Stimulated activated CD4-positive, alpha-beta T cell treated with anti-CD3 and anti-CD28 coated beads, Interleukin-15, amount 100 ng/mL, for 48 hours (primary cell): ENCODE data around the gene KIAA0825.

Source experiments
- DNase-seq, 2 donors: peaks; one replicate each; pipeline ENCODE4 v3.0.0-alpha.2; 2020; ENCODE audit warnings: low read depth in 2 of 2

The KIAA0825 gene

DNA sequence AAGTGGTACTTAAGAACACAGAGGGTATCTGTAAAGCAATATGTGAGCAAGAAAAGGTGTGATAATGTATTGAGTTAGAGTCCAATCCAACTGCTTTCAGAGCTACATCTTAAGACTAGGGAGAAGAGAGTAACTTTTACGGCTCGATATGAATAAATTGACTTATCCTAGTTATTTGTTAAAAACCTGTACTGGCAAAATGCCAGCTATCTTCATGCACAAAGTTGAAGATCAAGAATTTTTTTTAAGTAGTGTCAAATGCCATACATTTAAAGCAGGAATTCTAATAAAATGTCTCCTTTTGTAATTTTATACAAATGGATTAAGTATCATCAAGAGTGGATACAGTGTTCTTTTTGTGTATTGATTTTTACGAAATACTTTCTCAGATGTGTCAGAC, 305.2 kb downstream of the KIAA0825 start:
- DNase-seq: no peak

DNA sequence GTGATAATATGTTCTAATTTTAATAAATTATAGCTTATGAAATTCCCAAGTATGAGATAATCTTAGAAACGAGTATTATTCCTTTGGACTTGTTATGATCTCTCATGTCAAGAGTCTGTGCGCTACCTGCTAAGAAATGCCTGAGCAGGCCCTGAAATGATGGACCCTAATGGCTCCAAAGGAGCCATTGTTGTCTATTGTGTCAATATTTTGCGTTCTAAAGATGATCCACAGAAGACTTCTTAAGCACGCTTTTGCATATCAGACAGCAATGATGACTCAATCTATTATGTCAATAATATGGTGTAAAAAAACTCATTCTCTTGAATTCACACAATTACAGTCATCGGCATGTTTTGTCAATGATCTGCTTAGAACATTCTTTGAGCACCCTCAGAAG, 306.1 kb downstream of the KIAA0825 start:
- no peak for DNase-seq

DNA sequence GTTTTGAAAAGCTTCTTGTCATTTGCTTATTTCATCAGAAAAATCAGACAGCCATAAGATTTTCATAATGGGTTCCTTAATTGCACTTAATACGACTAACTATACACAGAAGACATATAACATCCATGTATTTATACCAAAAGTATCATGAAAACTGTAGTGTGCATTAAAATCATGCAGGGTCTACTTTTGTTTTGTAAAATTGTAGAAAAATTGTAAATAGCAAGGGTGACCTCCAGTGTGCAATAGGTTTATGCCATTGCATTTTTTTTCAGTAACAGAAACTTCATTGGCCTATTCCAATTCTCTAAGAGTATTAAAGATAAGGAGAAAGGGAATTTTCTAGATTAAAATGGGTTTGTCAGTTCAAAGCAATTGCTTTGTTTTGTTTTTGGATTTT, 307.6 kb downstream of the KIAA0825 start:
- no peak for DNase-seq

DNA sequence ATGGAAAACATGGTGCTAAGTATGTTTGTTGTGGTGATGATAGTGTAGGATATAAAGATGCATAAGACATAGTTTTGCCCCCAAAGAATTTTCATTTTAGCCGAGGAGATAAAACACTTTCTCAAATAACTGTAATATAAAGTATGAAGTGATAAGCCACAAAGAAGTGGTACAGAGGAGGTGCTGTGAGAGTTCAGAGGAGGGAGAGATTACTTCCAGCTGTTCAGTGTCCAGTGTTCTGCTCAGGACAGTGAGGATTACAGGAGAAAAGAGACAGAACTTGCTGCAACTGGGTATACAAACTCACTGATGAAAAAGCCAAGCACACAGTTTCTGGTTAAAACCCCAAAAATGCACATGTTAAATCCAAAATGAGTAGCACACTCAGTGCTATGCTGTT, 309.3 kb downstream of the KIAA0825 start:
- no peak for DNase-seq

DNA sequence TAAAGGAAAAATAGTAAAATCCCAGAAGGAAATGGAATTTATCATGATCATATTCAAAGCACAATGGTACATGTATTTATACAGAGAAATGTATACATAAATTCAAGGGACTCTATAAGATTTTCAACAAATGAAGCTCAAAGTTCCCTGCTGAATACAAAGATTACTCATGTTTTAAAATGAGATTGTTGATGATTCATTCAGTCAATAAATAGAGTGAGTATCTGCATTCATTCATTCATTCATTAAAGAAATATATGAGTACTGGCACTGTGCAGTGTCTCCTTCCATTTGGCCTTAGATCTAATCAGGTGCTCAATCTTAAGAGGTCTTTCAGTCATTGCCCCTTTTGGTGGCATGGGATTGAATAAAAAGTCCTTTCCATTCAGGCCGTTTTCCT, 310.0 kb downstream of the KIAA0825 start:
- no peak for DNase-seq

DNA sequence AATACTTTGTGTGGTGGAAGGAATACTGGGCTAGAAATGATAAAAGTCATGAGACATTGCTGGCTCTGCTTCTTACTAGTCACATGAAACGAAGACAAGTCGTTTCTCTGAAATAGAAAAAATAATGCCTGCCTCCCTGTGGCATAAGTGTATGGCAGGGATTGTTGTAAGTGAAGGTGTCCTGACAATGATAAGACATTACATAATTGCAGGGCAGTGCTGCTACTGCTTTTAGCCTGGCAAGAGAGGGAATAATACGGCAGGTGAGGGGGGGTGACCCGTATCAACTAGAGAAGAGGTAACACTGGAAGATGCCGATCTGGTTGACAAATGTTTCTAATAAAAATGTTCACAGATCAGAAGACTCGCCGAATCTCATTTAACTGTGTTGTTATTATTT, 314.3 kb downstream of the KIAA0825 start:
- no peak for DNase-seq

DNA sequence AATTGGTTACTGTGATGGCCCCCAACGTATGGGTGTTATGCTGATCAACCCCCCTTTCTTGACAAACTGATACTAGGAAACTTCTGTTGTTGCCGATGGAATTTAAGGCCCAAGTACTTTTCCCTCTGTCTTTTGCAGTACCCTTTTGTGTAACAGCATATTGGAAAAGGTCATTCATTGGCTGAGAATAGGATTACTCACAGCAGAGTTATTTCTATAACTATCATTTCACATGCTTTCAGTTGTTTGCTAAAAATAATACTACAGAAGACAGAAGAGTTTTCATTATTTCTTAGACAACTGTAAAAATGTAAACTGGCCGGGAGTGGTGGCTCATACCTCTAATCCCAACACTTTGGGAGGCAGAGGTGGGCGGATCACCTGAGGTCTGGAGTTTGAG, 329.5 kb downstream of the KIAA0825 start:
- DNase-seq: no peak

DNA sequence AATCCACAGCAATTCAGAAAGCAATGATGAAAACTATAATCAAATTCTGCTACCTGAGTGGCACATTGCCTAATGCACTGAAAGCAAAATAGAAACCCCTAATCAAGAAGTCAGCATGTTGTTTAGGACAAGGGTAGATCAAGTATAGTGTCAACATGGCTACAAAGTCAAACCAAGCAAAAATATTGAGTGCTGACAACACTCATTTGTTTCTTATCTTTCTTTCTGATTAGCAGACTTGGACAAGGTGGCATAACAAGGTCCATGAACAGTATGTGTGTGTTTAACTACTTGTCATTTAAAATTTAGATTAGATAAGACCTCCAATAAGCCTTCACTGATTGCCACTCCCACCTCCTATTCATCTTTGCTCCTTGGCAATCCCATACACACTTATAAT, 332.4 kb downstream of the KIAA0825 start:
- DNase-seq: no peak

- DNase-seq: no peak
These were observed 335.3 kb downstream of the KIAA0825 start for GRCh38 chr5:94283093-94283492.

DNA sequence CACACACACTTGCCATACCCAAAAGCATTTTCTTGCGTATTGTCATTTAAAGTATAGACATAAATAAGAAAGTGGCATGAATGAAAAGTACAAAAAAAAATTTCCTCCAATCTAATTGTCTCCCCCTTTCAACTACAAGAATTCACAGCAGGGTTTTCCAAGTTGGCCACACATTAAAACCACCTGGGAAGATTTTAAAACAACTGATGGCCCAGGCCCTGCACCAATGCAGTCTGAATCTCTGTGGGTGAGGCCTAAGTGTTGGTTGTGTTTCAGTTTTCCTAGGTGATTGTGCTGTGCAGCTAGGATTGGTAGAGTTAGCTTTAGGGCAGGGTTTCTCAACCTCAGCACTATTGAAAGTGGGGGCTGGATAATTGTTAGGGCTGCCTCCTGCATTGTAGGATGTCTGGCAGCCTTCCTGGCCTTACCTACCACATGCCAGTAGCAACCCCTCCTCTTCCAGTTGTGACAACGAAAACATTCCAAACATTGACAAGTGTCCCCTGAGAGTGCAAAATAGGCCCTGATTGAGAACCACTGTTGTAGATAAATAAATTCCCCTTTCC, 337.1 kb downstream of the KIAA0825 start:
- DNase-seq: no peak

- no peak for DNase-seq
These were observed 341.7 kb downstream of the KIAA0825 start for GRCh38 chr5:94276751-94277150.

- DNase-seq: no peak
These were observed 342.4 kb downstream of the KIAA0825 start for GRCh38 chr5:94276048-94276447.

GRCh38 chr5:94274707-94275106, 343.7 kb downstream of the KIAA0825 start:
- no peak for DNase-seq

GRCh38 chr5:94268226-94268625, 350.2 kb downstream of the KIAA0825 start:
- no peak for DNase-seq

GRCh38 chr5:94267350-94267899, 351.0 kb downstream of the KIAA0825 start:
- DNase-seq: no peak

GRCh38 chr5:94266170-94266569, 352.2 kb downstream of the KIAA0825 start:
- DNase-seq: no peak

DNA sequence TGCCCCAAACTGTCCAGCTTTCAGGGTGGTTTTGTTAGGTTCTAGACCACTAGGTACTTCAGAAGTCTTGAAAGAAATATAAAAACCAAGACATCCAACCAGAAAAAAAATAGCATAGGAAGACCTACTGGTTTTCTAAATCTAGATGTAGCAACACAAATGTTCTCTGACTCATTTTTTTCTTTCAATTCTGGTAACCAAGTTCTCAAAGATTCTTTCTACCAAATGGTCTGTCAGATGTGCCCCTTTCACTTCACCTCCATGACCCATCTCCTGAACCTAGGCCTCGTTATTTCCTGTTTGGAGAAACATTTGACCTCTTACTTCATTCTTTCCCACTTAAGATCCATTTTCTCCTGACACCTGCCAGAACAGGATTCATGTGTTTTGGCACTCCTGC, 355.3 kb downstream of the KIAA0825 start:
- DNase-seq: no peak

- DNase-seq: no peak
These were observed 358.3 kb downstream of the KIAA0825 start for GRCh38 chr5:94260096-94260495.

- DNase-seq: no peak
These were observed 364.2 kb downstream of the KIAA0825 start for GRCh38 chr5:94254214-94254613.

DNA sequence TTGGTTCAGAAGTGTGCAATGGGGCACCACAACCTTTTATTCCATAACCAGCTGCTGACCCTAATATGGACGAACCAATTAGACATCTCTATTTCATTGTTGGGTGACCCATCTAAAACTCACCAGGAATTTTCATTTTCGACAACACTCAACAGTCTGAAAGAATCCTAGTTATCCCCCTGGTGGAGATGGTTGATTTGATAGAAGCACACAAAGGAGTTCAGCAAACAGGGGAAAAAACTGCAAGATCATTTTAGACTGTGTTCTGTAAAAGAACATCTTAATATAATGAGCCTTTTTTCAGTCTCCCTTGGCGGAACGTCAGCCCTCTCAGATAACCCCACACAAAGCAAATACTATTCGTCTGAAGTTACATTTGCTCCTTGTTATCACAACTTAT, 367.4 kb downstream of the KIAA0825 start:
- DNase-seq: no peak

GRCh38 chr5:94249430-94249829, 369.0 kb downstream of the KIAA0825 start:
- DNase-seq: no peak

GRCh38 chr5:94248175-94248875, 370.1 kb downstream of the KIAA0825 start:
- DNase-seq: no peak

DNA sequence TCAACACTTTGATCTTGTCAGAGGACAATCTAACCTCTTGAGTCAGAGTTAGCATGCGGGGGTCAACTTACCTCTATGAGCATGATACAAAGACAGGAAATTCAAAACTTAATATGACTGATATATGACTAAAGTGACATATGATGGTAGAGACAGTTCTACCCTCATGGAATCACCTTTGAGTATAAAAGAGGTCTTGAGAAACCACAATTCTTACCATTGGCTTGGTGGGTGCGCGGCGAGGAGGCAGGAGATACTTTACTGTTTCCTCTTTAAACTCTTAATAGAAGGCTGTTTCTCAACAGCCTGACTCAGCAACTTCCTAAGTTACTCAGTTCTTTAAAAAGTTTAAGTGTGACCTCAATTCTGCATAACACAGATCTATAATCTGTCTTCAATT, 372.8 kb downstream of the KIAA0825 start:
- no peak for DNase-seq

DNA sequence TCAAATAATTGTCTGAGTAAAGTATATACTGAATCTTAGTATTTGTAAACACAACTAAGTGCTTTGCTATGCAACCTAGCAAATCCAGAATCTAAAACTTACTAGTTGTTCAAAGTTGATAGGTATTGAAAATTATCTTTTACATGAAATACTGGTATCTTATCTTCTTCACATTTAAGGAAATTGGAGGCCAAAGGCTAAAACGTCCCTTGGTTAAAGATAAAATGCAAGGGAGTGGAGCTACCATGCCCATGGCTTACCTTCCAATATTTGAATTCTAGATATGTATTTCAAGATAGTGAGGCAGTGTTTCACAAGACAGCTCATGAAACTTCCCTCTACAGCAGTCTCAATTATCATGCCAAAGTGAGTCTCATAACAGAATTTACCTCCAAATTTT, 373.5 kb downstream of the KIAA0825 start:
- DNase-seq: no peak
